WERI-Rb-1 (cell line): ENCODE measurements around the gene FARSB.

Experiments
- DNase-seq: peaks from one replicate; pipeline ENCODE4 v3.0.0-alpha.2; 2020
- H3K27ac ChIP-seq: fragments of 250-450 bp; sonication (Bioruptor Pico); 2 replicates; pipeline ENCODE4 v1.5.1; 2020; ENCODE audit warnings: mild to moderate bottlenecking, moderate library complexity
- H3K27me3 ChIP-seq: fragments of 250-450 bp; sonication (Bioruptor Pico); 2 replicates; pipeline ENCODE4 v1.5.1; 2021; ENCODE audit warnings: mild to moderate bottlenecking, low read depth, moderate library complexity; ENCODE audit not compliant: insufficient read depth, severe bottlenecking
- H3K36me3 ChIP-seq: fragments of 250-450 bp; sonication (Bioruptor Pico); 2 replicates; pipeline ENCODE4 v1.5.1; 2020; ENCODE audit warnings: mild to moderate bottlenecking, moderate library complexity
- H3K4me3 ChIP-seq: 2 replicates; pipeline ENCODE4 v1.5.1; 2011; ENCODE audit warnings: low read depth, mild to moderate bottlenecking, control low read depth, low read length
- H3K9me3 ChIP-seq: fragments of 250-450 bp; sonication (Bioruptor Pico); 2 replicates; pipeline ENCODE4 v1.5.1; 2021; ENCODE audit warnings: mild to moderate bottlenecking, moderate library complexity; ENCODE audit not compliant: severe bottlenecking
- CTCF ChIP-seq: IDR thresholded peaks from 2 replicates; pipeline ENCODE4 v1.5.1; 2011; ENCODE audit warnings: low read depth, mild to moderate bottlenecking, control low read depth, inconsistent platforms, low read length

The FARSB gene

GRCh38 chr2:222655787-222656525 is at the start of gene FARSB:
Gene FARSB (minus strand): TSS chr2:222656092. CDS start chr2:222656073, 19 bp downstream.
- peak; percentile 95 for DNase-seq
- Histone ChIP-seq H3K36me3 (peaks cover 3% of the 10 kb centered on the region; the same call in 1 of the 2 replicates), H3K4me3 (peak within 1 kb of the TSS; percentile 98), H3K27me3 (no peaks in the 10 kb centered on the region), H3K9me3 (no peaks in the 10 kb centered on the region), H3K27ac (peak within 1 kb of the TSS; percentile 100)
- TF ChIP-seq CTCF, result no peak

- DNase-seq, result no peak
- no peak for TF ChIP-seq CTCF
- Histone ChIP-seq H3K36me3 (no peaks in the 10 kb centered on the region), H3K9me3 (no peaks in the 10 kb centered on the region), H3K27me3 (no peaks in the 10 kb centered on the region), H3K27ac (no peak overlapping the region), H3K4me3 (no peak overlapping the region)
Measured at GRCh38 chr2:222703886-222704285, 48.0 kb upstream of the FARSB start.

GRCh38 chr2:222703091-222703490 is 47.2 kb upstream of the FARSB start:
- H3K27me3 ChIP-seq, result no peaks in the 10 kb centered on the region
- H3K9me3 ChIP-seq, result no peaks in the 10 kb centered on the region
- no peaks in the 10 kb centered on the region for H3K36me3 ChIP-seq
- no peak overlapping the region for H3K4me3 ChIP-seq
- no peak overlapping the region for H3K27ac ChIP-seq
- no peak for TF ChIP-seq CTCF
- DNase-seq, result no peak

- no peak overlapping the region for H3K4me3 ChIP-seq
- no peaks in the 10 kb centered on the region for H3K36me3 ChIP-seq
- no peak overlapping the region for H3K27ac ChIP-seq
- DNase-seq, result no peak
- TF ChIP-seq CTCF, result no peak
- no peaks in the 10 kb centered on the region for H3K9me3 ChIP-seq
- no peaks in the 10 kb centered on the region for H3K27me3 ChIP-seq
Measured at GRCh38 chr2:222701721-222702131, 45.8 kb upstream of the FARSB start.

- Histone ChIP-seq H3K36me3 (no peaks in the 10 kb centered on the region), H3K27ac (no peak overlapping the region), H3K27me3 (no peaks in the 10 kb centered on the region), H3K4me3 (no peak overlapping the region), H3K9me3 (no peaks in the 10 kb centered on the region)
- no peak for DNase-seq
- no peak for TF ChIP-seq CTCF
Measured at GRCh38 chr2:222701233-222701632, 45.3 kb upstream of the FARSB start.

- H3K27ac ChIP-seq, result no peak overlapping the region
- no peaks in the 10 kb centered on the region for H3K9me3 ChIP-seq
- no peaks in the 10 kb centered on the region for H3K27me3 ChIP-seq
- H3K4me3 ChIP-seq, result no peak overlapping the region
- no peaks in the 10 kb centered on the region for H3K36me3 ChIP-seq
- DNase-seq, result no peak
- TF ChIP-seq CTCF, result no peak
Measured at GRCh38 chr2:222698276-222698675, 42.4 kb upstream of the FARSB start.
